Heart right ventricle (tissue), 16 donors: ENCODE measurements around the gene CYB561. TPM values are rescaled to one million over a fixed set of nuclear protein-coding genes. Genes with fewer than 3 reads are reported as not detected.
A peak's percentile ranks its signal among the peaks of the same experiment; 100 is the strongest.

Source experiments
- ATAC-seq, 8 donors: fragments of 200-7000 bp; cut with Tn5 transposase; one replicate each; pipeline ENCODE4 v1.9.1; 2020; ENCODE audit warnings: mild to moderate bottlenecking in 8 of 8, moderate library complexity in 8 of 8, moderate number of reproducible peaks in 1 of 8
- DNase-seq, 2 donors: peaks; one replicate each; pipeline ENCODE4 v3.0.0-alpha.2; 2020
- H3K27ac ChIP-seq, 10 donors: fragments of 200-600 bp; sonication (generic) in 2 of 10; one replicate each; pipeline versions ENCODE4 v1.5.0 to v1.8.0; 2020 to 2022; ENCODE audit warnings: mild to moderate bottlenecking in 3 of 10
- H3K27me3 ChIP-seq, 7 donors: fragments of 200-600 bp; one replicate each; pipeline ENCODE4 v1.8.0; 2021 to 2022; ENCODE audit warnings: mild to moderate bottlenecking in 2 of 7
- H3K36me3 ChIP-seq, 9 donors: fragments of 200-600 bp; sonication (generic) in 1 of 9; one replicate each; pipeline versions ENCODE4 v1.5.0 to v1.8.0; 2020 to 2022; ENCODE audit warnings: mild to moderate bottlenecking in 2 of 9
- H3K4me1 ChIP-seq, 9 donors: fragments of 200-600 bp; sonication (generic) in 1 of 9; one replicate each; pipeline versions ENCODE4 v1.5.0 to v1.8.0; 2020 to 2022; ENCODE audit warnings: mild to moderate bottlenecking in 4 of 9
- H3K4me3 ChIP-seq, 10 donors: fragments of 200-600 bp; sonication (generic) in 2 of 10; one replicate each; pipeline versions ENCODE4 v1.5.0 to v1.8.0; 2020 to 2022; ENCODE audit warnings: mild to moderate bottlenecking in 7 of 10, moderate library complexity in 2 of 10
- H3K9me3 ChIP-seq, 11 donors: fragments of 200-600 bp in 10 of 11; sonication (generic) in 2 of 11; one replicate each; pipeline versions ENCODE4 v1.5.0 to v1.8.0; 2013 to 2022; ENCODE audit warnings: mild to moderate bottlenecking in 2 of 11, control low read depth in 1 of 11, moderate library complexity in 1 of 11
- CTCF ChIP-seq, 9 donors: fragments of 200-600 bp; sonication (generic) in 2 of 9; IDR thresholded peaks; one replicate each; pipeline versions ENCODE4 v1.5.0 to v1.8.0; 2021 to 2022; ENCODE audit warnings: antibody characterized with exemption in 9 of 9, mild to moderate bottlenecking in 5 of 9, moderate library complexity in 1 of 9
- WGBS, 2 donors: extraction: QIAGEN DNeasy Blood & Tissue Kit; methylation state at CpG; one replicate each; pipeline ENCODE4 v1.1.7; 2013; ENCODE audit warnings: inconsistent platforms in 1 of 2; 5-methylcytosine and 5-hydroxymethylcytosine counted together
- intact Hi-C, 10 donors: fragments of 100-400 bp; cut with DNase I; formaldehyde crosslinking; loops; one replicate each; pipeline versions ENCODE4 v1.11.1 to v1.14.2; 2022
- long read RNA-seq, 3 donors: library from polyadenylated mRNA; unstranded; transcript quantifications; one replicate each; pipeline ENCODE4 v2.0.0, GENCODE V29; 2020 to 2021
- polyA plus RNA-seq, 2 donors: library from polyadenylated mRNA; stranded (reverse); fragments of 200-250 nt; gene quantifications; one replicate each; pipeline ENCODE4 v1.2.3, GENCODE V29; 2013
- total RNA-seq, 10 donors: library from RNA; stranded (reverse); fragmentation: NEBNext Ultra II Directional in 3 of 10; extraction: Animal tissue kit (Norgen Biotek cat#: 25700) in 3 of 10; gene quantifications; one replicate each; pipeline versions ENCODE4 v1.2.1 to v1.2.4, GENCODE V29; 2021 to 2023
- donor health status: Arrhythmogenic right ventricular cardiomyopathy.
- donor health status: ischemic (EF 13 %, LVEDD 7.1; RV severe dilation, severe dysfunction).
- donor health status: healthy with polysubstance abuse.
- donor health status: DM: no; HTN: yes; CAD: no.
- donor health status: DM: no; HTN: no; CAD: no.
- donor health status: ischemic (EF 25% LVEDD 6.9; RV normal size, moderate dysfunction).
- donor health status: ischemic (EF 25% LVEDD 5.7; RV mildly dilated, moderate dysfunction).
- donor health status: healthy.
- donor health status: DM: yes; HTN: yes; CAD: no.
- donor health status: Ischemic cardiomyopathy.
- donor health status: ischemic (EF 35%, LVEDD 5.7; RV mildly dilated, moderate dysfunction).
- donor health status: nonischemic (EF 11% LVEDD 7.7; RV severe dilation, severe dysfunction).
- donor health status: DM: yes; HTN: yes; CAD: no.
- donor health status: PGD.
- donor health status: ischemic (EF 29% LVEDD 5.4; RV normal size, mild dysfunction).
- donor health status: nonischemic (EF 23%, LVEDD 6.1; RV moderate dilation, normal function).

Gene CYB561
- 10 to 100 TPM in 4 of 10 donors, 1 to 10 TPM in 6; 5.5 to 22.8 (median 8.5) TPM for total RNA-seq
- 10 to 100 TPM in 1 of 2 donors, 1 to 10 TPM in 1; 7.8 to 12.2 TPM for polyA plus RNA-seq
- long read RNA-seq, donor 1, transcript CYB561-213 (5 exons, 2,344 nt), result major isoform, 5 of 22 reads
- long read RNA-seq, donor 1, partial matches to known transcripts, result 10 of 22 reads
- long read RNA-seq, donor 1, other reads (novel, unspliced or antisense), result 2 of 22 reads
- long read RNA-seq, donor 2, transcript CYB561-201 (6 exons, 3,001 nt), result major isoform, 6 of 20 reads
- long read RNA-seq, donor 2, partial matches to known transcripts, result 1 of 20 reads
- long read RNA-seq, donor 2, other reads (novel, unspliced or antisense), result 9 of 20 reads
- long read RNA-seq, donor 3, transcript CYB561-213 (5 exons, 2,344 nt), result minor isoform, 5 of 28 reads
- long read RNA-seq, donor 3, transcript CYB561-201 (6 exons, 3,001 nt), result major isoform, 8 of 28 reads
- long read RNA-seq, donor 3, partial matches to known transcripts, result 1 of 28 reads
- long read RNA-seq, donor 3, other reads (novel, unspliced or antisense), result 11 of 28 reads

- 0 to 1% methylated on average over 98 to 99 of the region's 99 CpGs for WGBS, 2 donors
- peaks cover 16 to 76% (median 55%) of the 10 kb centered on the region in 9 donors for H3K4me1 ChIP-seq
- peak in 8 of 9 donors; percentile 42 to 69 (median 52) for TF ChIP-seq CTCF (IDR thresholded peaks at IDR 0.05)
- peak within 1 kb of the TSS; percentile 34 to 76 (median 65) for H3K4me3 ChIP-seq
- DNase-seq (peak; percentile 59 to 82), ATAC-seq (peak; percentile 27 to 84 (median 68))
- H3K36me3 ChIP-seq, result no peaks in the 10 kb centered on the region
- no peaks in the 10 kb centered on the region for H3K27me3 ChIP-seq
- H3K27ac ChIP-seq, result peak within 1 kb of the TSS; percentile 62 to 97 (median 90)
- no peaks in the 10 kb centered on the region for H3K9me3 ChIP-seq
- intact Hi-C loops, result loop anchor here in 1 of 10 donors (2.0 kb wide), 1 partner anchor 29 kb away; no protein-coding TSS in a partner anchor
Measured at GRCh38 chr17:63445954-63446752, at the start of gene CYB561. Gene CYB561, minus strand, starts transcription at chr17:63446306. Its CDS starts 8,759 bp downstream, at chr17:63437547.

GRCh38 chr17:63495491-63495890, 49.4 kb upstream of the CYB561 start:
- 64 to 78% methylated on average over 6 of the region's 6 CpGs for WGBS, 2 donors
- peaks cover 0 to 6% (median 0%) of the 10 kb centered on the region in 9 donors for H3K4me1 ChIP-seq
- DNase-seq (no peak), ATAC-seq (no peak)
- H3K27ac ChIP-seq, result no peak overlapping the region
- peaks cover 0 to 62% (median 0%) of the 10 kb centered on the region in 9 donors for H3K36me3 ChIP-seq
- H3K4me3 ChIP-seq, result no peak overlapping the region
- intact Hi-C loops, result loop anchor here in 1 of 10 donors (10.0 kb wide), 1 partner anchor 49 kb away; no protein-coding TSS in a partner anchor
- peaks cover 0 to 8% (median 0%) of the 10 kb centered on the region in 7 donors for H3K27me3 ChIP-seq
- TF ChIP-seq CTCF (IDR thresholded peaks at IDR 0.05), result no peak
- no peaks in the 10 kb centered on the region for H3K9me3 ChIP-seq

- Histone ChIP-seq H3K27ac (no peak overlapping the region), H3K27me3 (peaks cover 0 to 8% (median 0%) of the 10 kb centered on the region in 7 donors), H3K9me3 (no peaks in the 10 kb centered on the region), H3K36me3 (peaks cover 0 to 72% (median 0%) of the 10 kb centered on the region in 9 donors), H3K4me3 (no peak overlapping the region), H3K4me1 (peaks cover 0 to 6% (median 0%) of the 10 kb centered on the region in 9 donors)
- TF ChIP-seq CTCF (IDR thresholded peaks at IDR 0.05), result no peak
- 94% methylated on average over 12 of the region's 12 CpGs for WGBS, 2 donors
- no peak for ATAC-seq
- intact Hi-C loops, result loop anchor here in 1 of 10 donors (10.0 kb wide), 1 partner anchor 50 kb away; no protein-coding TSS in a partner anchor
- DNase-seq, result no peak
Measured at GRCh38 chr17:63494300-63494928, 48.3 kb upstream of the CYB561 start.
